HCT116 (cell line): ENCODE data around the gene ZDHHC15.

ENCODE experiments used
- CEBPB ChIP-seq: IDR thresholded peaks from 2 replicates; pipeline ENCODE4 v1.6.1; 2012; ENCODE audit warnings: low read depth
- CTCF ChIP-seq, 3 experiments: fragments of 200-600 bp in 1 of 3; sonication (generic) in 1 of 3; IDR thresholded peaks in 2 of 3; conservative IDR thresholded peaks in 1 of 3; 2 replicates each; pipeline ENCODE4 v1.5.1; 2012 to 2017; ENCODE audit warnings: low read depth in 2 of 3, low read length in 2 of 3, antibody characterized with exemption in 1 of 3, borderline replicate concordance in 1 of 3, control low read depth in 1 of 3, mild to moderate bottlenecking in 1 of 3, mixed read lengths in 1 of 3, mixed run types in 1 of 3, moderate library complexity in 1 of 3; ENCODE audit not compliant: insufficient read depth in 1 of 3
- EZH2 ChIP-seq: fragments of 200-600 bp; sonication (generic); IDR thresholded peaks from 2 replicates; pipeline ENCODE4 v1.6.1; 2017; ENCODE audit warnings: antibody characterized with exemption, mixed run types
- EZH2phosphoT487 ChIP-seq: fragments of 200-600 bp; IDR thresholded peaks from 2 replicates; pipeline ENCODE4 v1.6.1; 2018; ENCODE audit warnings: antibody characterized with exemption, borderline replicate concordance
- MAX ChIP-seq: IDR thresholded peaks from 2 replicates; pipeline ENCODE4 v1.6.1; 2012
- POLR2A ChIP-seq: IDR thresholded peaks from 2 replicates; pipeline ENCODE4 v1.7.0; 2011; ENCODE audit warnings: borderline replicate concordance; ENCODE audit not compliant: insufficient read depth, insufficient read length; ENCODE audit errors: extremely low read depth
- YY1 ChIP-seq: IDR thresholded peaks from 2 replicates; pipeline ENCODE4 v1.6.1; 2011; ENCODE audit warnings: low read length, low read depth, moderate library complexity, mild to moderate bottlenecking; ENCODE audit not compliant: insufficient replicate concordance; ENCODE audit errors: extremely low read depth

- TF ChIP-seq YY1 (no peak), EZH2phosphoT487 (no peak), POLR2A (no peak), MAX (no peak), CEBPB (no peak), CTCF (IDR thresholded peaks at IDR 0.05 in 2 of 3, conservative IDR thresholded peaks at IDR 0.05 in 1 of 3; ENCODE audit: borderline replicate concordance in 1 of 3, insufficient read depth in 1 of 3, low read depth in 2 of 3, low read length in 2 of 3) (no peak), EZH2 (no peak)
Observed at GRCh38 chrX:75327607-75328006, 195.2 kb downstream of the ZDHHC15 start.
